GM19025 (cell line): Measurements from ENCODE around the gene IQGAP2.

Experiments
- ATAC-seq: cut with Tn5 transposase; IDR thresholded peaks from one replicate; pipeline ENCODE4 v1.9.1; 2021; ENCODE audit warnings: mild to moderate bottlenecking, low read depth, moderate library complexity; ENCODE audit not compliant: unreplicated experiment

Gene IQGAP2

GRCh38 chr5:76383126-76383832 is 19.8 kb upstream of the IQGAP2 start:
- ATAC-seq, result no peak

GRCh38 chr5:76384189-76384588 is 18.9 kb upstream of the IQGAP2 start:
- ATAC-seq, result no peak

DNA sequence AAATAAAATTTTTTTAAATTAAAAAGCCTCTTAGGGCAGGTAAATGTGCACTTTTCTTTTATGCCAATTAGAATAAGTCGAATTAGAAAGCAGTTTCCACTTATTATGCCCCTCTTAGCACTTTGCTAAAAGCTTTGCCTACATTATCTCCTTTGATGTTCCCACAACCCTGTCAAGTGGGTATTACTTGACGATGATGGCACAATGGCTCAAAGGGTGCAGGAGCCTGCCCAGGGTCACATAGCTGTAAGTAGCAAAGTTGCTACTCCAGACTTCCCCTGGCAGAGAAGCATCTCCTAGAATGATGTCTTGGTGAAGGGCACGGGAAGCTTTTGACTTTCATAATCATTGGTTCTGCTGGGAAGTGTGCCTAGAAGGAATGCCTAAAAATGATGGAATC is 18.4 kb upstream of the IQGAP2 start:
- ATAC-seq, result no peak

GRCh38 chr5:76385540-76385939 is 17.5 kb upstream of the IQGAP2 start:
- ATAC-seq, result no peak

DNA sequence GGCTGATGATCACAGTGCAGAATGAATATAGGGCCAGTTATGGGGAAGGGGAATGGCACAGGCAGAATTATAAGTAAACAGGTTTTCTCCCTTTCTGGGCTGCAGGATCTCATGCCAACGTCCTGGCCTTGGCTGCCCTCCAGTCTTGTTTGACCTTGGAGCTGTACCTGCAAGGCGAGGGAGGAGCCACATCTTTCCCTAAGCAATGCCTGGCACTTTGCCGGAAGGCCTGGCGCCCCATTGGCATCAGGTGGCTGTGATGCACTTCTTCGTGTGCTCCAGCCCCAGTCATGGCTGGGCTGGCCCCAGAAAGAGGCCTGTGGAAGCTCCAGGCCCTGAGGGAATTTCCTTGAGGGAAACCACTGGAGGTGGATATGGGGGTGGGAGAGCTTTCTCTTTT is 16.7 kb upstream of the IQGAP2 start:
- no peak for ATAC-seq

DNA sequence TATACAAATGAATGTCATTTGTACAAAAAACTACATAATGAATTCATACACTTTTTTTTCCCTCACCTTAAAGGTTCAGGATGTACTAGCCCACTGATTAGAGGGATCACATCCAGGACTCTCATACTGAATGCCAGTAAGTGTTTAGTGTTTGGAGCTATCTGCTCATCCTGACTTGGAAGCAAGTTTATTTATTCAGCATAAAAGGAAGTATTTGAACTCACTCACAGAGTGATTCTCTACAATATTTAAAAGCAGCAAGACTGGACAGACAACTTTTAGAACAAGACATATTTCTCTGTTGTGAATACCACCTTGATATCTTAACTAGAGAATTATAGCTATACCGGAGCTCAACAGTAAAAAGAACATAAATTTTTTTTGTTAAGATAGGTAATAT is 14.8 kb upstream of the IQGAP2 start:
- no peak for ATAC-seq

- ATAC-seq, result no peak
Observed at GRCh38 chr5:76388791-76389512, 14.1 kb upstream of the IQGAP2 start.

DNA sequence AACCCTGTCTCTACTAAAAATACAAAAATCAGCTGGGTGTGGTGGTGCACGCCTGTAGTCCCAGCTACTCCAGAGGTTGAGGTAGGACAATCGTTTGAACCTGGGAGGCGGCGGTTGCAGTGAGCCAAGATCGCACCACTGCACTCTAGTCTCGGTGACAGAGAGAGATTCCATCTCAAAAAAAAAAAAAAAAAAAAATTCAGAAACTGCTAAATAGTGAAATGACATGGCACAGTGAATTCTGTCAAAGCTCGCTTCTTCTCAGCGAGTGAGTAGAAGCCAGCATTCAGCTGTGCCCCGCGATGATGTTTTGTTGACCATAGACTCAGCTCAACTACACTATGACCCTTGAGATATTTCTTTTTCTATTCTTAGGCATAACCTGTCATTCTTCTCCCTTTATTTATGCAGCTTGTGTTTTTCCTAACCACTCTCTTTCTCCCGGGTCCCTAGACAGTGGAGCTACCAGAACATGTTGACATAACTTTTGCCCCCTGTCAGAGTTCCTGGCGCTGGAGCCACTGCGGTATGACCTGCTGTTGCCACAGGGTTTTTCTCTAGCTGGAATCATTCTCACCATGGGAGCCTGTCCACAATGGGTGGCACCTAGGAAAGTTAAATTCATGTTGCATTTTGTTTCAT is 13.5 kb upstream of the IQGAP2 start:
- ATAC-seq, result no peak

DNA sequence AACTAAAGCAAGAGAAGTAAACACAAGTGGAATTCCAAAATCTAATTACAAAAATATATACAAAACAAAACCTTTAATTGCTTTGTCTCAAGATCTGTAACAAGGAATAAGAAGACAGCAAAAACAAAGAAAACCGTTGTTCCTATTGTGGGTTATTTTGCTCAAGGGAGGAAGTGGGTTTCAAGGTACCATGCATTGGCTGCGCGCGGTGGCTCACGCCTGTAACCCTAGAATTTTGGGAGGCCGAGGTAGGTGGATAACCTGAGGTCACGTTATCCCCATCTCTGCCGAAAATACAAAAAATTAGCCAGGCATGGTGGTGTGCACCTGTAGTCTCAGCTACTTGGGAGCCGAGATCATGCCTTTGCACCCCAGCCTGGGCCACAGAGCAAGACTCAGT is 12.1 kb upstream of the IQGAP2 start:
- no peak for ATAC-seq

DNA sequence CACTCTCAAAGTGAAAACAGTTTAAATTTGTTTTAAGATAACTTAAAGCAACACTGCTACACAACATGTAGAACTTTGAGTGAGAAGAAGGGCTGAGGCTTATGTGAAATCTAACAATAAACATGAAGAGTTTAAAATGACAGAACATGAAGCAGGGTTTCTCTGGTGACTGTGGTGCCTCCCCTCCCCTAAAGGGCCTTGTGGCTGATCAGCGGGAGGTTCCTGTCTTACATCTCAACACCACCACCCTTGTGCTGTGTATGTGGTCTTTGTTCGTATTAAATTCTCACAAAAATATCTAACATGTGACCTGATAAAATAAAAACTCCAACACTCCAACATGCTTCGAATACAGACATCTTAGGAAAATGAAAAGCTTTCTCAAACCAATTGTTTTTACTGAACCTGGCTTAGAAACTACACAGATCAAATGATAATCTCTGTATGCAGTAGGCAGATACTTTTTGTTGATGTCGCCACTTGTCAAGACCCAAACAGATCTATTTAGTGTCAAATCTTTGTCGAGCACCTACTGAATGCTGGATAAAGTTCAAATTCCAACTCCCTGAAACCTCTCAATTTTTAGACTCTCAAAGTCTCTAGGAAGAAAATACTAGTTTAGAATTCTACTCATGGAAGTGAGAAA is 9.9 kb upstream of the IQGAP2 start:
- ATAC-seq, result no peak

DNA sequence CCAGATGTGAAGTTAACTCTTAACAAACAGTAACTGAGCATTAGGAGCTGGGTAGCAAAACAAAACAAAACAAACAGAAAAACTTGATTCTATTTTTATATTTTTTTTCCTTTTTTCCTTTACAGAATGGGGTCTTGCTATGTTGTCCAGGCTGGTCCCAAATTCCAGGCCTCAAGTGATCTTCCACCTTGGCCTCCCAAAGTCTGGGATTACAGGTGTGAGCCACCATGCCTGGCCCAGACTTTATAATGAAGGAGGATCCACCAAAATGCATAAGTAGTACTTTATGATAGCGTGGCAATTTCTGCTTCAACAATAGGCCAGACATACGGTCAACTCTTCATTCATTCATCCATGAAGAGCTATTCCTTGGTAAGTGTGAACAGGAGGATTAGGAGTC is 5.9 kb upstream of the IQGAP2 start:
- no peak for ATAC-seq

DNA sequence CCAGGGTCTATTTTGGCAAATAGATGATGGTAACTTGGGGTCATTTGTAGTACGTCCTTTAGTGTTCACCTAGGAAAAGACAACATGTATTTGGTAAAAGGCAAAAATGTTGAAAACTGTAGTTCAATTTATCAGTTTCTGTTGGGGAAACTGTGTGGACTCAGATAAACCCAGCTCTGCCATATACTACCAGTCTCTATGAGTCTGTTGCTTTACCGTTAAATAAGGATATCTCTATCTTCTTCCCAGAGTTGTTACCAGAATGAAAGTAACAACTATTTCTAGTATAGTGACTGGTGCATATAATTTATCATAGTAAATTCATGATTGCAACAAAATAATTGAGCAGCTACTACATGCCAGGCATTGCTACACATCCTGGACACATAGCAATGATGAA is 3.8 kb upstream of the IQGAP2 start:
- ATAC-seq, result no peak

DNA sequence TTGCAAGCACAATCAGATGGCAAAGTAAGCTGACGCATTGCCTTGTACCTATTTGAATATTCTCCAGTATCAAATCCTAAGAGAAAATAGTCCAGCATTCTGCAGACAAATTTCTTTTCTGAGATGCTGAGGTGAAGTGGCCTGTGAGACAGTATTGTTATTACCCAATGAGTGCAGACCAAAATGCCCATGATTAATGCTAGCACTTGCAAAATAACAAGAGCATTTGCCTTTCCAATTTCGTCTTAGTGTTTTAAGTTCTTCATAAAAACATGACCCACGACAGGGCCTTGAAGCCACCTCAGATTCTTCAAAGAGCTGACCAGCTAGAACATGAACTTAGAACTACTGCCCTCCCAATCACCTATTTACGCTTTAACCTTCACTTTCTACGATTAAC is 2.6 kb upstream of the IQGAP2 start:
- ATAC-seq, result no peak

GRCh38 chr5:76401801-76402250 is 1.3 kb upstream of the IQGAP2 start:
- no peak for ATAC-seq

DNA sequence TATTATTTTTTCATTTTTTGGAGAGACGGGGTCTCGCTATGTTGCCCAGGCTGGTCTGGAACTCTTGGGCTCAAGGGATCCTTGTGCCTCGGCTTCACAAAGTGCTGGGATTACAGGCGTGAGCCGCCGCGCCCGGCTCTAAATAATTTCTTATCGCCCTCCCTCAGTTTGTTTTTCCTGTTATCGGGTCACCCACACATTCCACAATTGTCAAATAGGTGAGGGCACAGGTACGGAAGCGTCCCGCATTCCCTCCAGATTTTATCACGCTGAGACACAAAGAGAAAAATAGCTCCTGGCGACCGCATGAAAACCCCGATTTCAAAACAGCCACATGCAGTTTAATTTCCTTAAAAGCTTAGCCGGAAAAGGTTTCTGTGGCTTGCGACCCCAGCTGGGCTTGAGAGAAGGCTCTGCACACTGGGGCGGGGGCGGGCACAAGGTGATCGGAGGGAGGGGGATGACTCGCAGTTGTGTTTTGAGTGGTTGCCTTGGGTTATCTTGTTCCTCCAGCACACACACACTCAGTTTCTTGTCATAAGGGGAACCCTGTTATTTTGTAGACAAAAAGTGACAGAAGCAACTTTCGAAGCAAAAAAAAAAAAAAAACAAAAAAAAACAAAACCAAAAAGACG is 717 bp upstream of the IQGAP2 start:
- ATAC-seq, result peak; percentile 17

DNA sequence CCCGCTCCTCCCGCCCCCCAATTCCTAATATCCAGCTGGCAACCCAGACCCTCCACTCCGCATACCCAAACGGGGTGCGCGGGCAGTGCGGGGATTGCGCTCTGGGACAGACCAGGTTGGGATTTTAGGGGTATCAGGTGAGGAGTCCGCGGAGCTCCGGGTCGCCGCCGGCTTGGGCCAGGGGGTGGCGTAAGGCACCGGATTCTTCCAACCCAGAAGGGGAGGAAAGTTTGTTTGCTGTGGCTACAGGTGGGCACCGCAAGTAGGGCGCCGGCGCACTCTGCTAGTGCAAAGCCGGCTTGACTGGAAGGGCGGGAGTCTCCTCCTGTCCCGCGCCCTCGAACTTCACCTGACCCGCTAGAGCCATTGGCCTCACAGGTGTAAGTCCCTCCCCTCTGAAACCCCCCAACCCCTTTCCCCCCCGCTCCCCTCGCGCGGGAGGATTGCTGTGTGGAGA is 709 bp downstream of the IQGAP2 start:
- no peak for ATAC-seq

- ATAC-seq, result peak; percentile 25
Observed at GRCh38 chr5:76404223-76405211, 1.4 kb downstream of the IQGAP2 start.

DNA sequence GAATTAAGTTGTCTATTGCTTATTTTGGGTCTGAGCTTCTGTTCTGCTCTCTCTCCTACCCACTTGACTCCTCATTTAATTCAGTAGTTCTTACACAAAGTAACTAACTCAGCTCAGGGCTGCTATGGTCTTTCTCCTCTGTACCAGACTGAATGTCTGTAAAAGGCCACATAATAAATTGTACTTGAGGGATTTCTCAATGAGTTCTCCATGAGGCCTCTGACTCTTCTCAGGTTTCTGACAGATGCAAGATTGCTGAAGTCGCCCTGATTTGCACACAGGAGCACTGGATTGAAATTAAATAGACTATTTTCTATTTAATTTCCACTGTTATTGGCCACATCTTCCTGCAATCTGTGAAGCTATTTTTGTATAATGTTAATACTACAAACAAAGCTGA is 2.9 kb downstream of the IQGAP2 start:
- ATAC-seq, result no peak

GRCh38 chr5:76406673-76407072 is 3.6 kb downstream of the IQGAP2 start:
- no peak for ATAC-seq
